ENCODE data around the gene UGT1A7. TPM values are rescaled to one million over a fixed set of nuclear protein-coding genes. Genes with fewer than 3 reads are reported as not detected.

Gene UGT1A7
- 1.4 and 1.5 TPM in 2 replicates for total RNA-seq

GRCh38 chr2:233681521-233682099 lies at the start of gene UGT1A7:
Gene UGT1A7 (plus strand): TSS chr2:233681901. CDS start chr2:233681938, 37 bp downstream.

GRCh38 chr2:233636306-233636705 lies 45.4 kb upstream of the UGT1A7 start, which contains the start of gene UGT1A10:
Gene UGT1A10 (plus strand): TSS chr2:233636448. CDS start chr2:233636523, 75 bp downstream.

GRCh38 chr2:233671290-233672161 lies 10.2 kb upstream of the UGT1A7 start, which contains the start of gene UGT1A9:
Gene UGT1A9 (plus strand): TSS chr2:233671898. CDS start chr2:233671935, 37 bp downstream.

GRCh38 chr2:233692648-233693047 lies 10.9 kb downstream of the UGT1A7 start, which contains the start of gene UGT1A6:
Gene UGT1A6 (plus strand): TSS chr2:233692890. CDS start chr2:233693005, 115 bp downstream.

GRCh38 chr2:233712611-233713261 lies 31.0 kb downstream of the UGT1A7 start, which contains the start of gene UGT1A5:
Gene UGT1A5 (plus strand): TSS chr2:233712907. CDS start chr2:233712992, 85 bp downstream.

GRCh38 chr2:233718552-233718951 lies 36.9 kb downstream of the UGT1A7 start, which contains the start of gene UGT1A4:
Gene UGT1A4 (plus strand): TSS chr2:233718736. CDS start chr2:233718821, 85 bp downstream.

GRCh38 chr2:233728723-233729301 lies 47.1 kb downstream of the UGT1A7 start, which contains the start of gene UGT1A3:
Gene UGT1A3 (plus strand): TSS chr2:233729042. CDS start chr2:233729127, 85 bp downstream.

GRCh38 chr2:233760043-233760442 lies 78.3 kb downstream of the UGT1A7 start, which contains the start of gene UGT1A1:
Gene UGT1A1 (plus strand): TSS chr2:233760270. CDS start chr2:233760288, 18 bp downstream.

GRCh38 chr2:233778030-233778429 lies 96.3 kb downstream of the UGT1A7 start, which contains the start of gene MROH2A:
Gene MROH2A (plus strand): TSS chr2:233778330. CDS start chr2:233779359, 1,029 bp downstream.

Other genes starting within 250 kb of the UGT1A7 start
- gene USP40, start 115.1 kb upstream of the UGT1A7 start, total RNA-seq: 17.6 and 23.9 TPM in 2 replicates
- under 0.01 and 0.43 TPM in 2 replicates for gene UGT1A8, start 64.3 kb upstream of the UGT1A7 start, total RNA-seq
- gene UGT1A10, start 45.5 kb upstream of the UGT1A7 start, total RNA-seq: not detected in 2 replicates
- gene UGT1A9, start 10.0 kb upstream of the UGT1A7 start, total RNA-seq: 21.4 TPM in 1 of 2 replicates, not detected in the other
- 23.2 and 60.5 TPM in 2 replicates for gene UGT1A6, start 11.0 kb downstream of the UGT1A7 start, total RNA-seq
- gene UGT1A5, start 31.0 kb downstream of the UGT1A7 start, total RNA-seq: 0.24 TPM in 1 of 2 replicates, not detected in the other
- 0.24 and 1.3 TPM in 2 replicates for gene UGT1A4, start 36.8 kb downstream of the UGT1A7 start, total RNA-seq
- 0.24 TPM in 1 of 2 replicates, not detected in the other for gene UGT1A3, start 47.1 kb downstream of the UGT1A7 start, total RNA-seq
- 0.48 and 1.1 TPM in 2 replicates for gene UGT1A1, start 78.4 kb downstream of the UGT1A7 start, total RNA-seq
- gene MROH2A, start 96.4 kb downstream of the UGT1A7 start, total RNA-seq: not detected in 2 replicates
- gene HJURP, start 172.6 kb downstream of the UGT1A7 start, total RNA-seq: 0.85 and 2.2 TPM in 2 replicates
- 0.96 TPM in 1 of 2 replicates, not detected in the other for gene TRPM8, start 235.5 kb downstream of the UGT1A7 start, total RNA-seq